ENCODE data around the gene ITGA3. TPM values are rescaled to one million over a fixed set of nuclear protein-coding genes. Genes with fewer than 3 reads are reported as not detected.

The ITGA3 gene
- total and polyA plus RNA-seq, 2 experiments from 2014 or later = 28.5 to 32.8 TPM

DNA sequence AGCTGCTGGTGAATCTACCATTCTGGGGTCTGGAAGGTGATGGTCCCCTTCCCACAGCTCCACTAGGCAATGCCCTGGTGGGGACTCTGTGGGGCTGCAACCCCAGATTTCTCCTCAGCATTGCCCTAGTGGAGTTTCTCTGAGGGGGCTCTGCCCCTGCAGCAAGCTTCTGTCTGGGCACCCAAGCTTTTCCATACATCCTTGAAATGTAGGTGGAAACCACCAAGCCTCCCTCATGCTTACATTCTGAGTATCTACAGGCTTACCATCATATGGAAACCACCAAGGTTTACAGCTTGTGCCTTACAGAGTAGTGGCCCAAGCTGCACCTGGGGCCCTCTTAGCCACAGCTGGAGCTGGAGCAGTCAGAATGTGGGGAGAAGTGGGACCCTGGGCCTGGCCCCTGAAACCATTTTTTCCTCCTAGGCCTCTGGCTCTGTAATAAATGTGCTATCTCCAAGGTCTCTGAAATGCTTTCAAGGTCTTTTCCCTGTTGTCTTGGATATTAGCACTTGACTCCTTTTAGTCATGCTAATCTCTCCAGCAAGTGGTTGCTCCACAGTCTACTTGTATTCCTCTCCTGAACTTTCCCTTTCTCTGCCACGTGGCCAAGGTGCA lies 41.3 kb upstream of the ITGA3 start:
- no peak overlapping the region for H2AFZ ChIP-seq
- H3K79me2 ChIP-seq = no peaks in the 10 kb centered on the region
- no peaks in the 10 kb centered on the region for H3K27me3 ChIP-seq
- TF ChIP-seq, protein P1, sequence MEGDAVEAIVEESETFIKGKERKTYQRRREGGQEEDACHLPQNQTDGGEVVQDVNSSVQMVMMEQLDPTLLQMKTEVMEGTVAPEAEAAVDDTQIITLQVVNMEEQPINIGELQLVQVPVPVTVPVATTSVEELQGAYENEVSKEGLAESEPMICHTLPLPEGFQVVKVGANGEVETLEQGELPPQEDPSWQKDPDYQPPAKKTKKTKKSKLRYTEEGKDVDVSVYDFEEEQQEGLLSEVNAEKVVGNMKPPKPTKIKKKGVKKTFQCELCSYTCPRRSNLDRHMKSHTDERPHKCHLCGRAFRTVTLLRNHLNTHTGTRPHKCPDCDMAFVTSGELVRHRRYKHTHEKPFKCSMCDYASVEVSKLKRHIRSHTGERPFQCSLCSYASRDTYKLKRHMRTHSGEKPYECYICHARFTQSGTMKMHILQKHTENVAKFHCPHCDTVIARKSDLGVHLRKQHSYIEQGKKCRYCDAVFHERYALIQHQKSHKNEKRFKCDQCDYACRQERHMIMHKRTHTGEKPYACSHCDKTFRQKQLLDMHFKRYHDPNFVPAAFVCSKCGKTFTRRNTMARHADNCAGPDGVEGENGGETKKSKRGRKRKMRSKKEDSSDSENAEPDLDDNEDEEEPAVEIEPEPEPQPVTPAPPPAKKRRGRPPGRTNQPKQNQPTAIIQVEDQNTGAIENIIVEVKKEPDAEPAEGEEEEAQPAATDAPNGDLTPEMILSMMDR (IDR thresholded peaks at IDR 0.05; ENCODE audit: poor library complexity) = no peak
- TF ChIP-seq EZH2 (IDR thresholded peaks at IDR 0.05; ENCODE audit: borderline replicate concordance) = no peak
- TF ChIP-seq EZH2phosphoT487 (IDR thresholded peaks at IDR 0.05; ENCODE audit: low read depth, severe bottlenecking, unreplicated experiment) = no peak
- H3K4me3 ChIP-seq = no peak overlapping the region
- H3K9me3 ChIP-seq (ENCODE audit: low read depth) = no peaks in the 10 kb centered on the region
- WGBS (ENCODE audit: low lambda C conversion rate, missing lambda C conversion rate) = 38% methylated on average over 1 of the region's 1 CpG
- no peak overlapping the region for H3K27ac ChIP-seq
- H4K20me1 ChIP-seq (ENCODE audit: insufficient read depth, poor library complexity, severe bottlenecking) = no peaks in the 10 kb centered on the region
- no peaks in the 10 kb centered on the region for H3K36me3 ChIP-seq (replicated peaks; ENCODE audit: insufficient read depth, low read depth)
- no peak overlapping the region for H3K4me2 ChIP-seq
- H3K4me1 ChIP-seq (ENCODE audit: insufficient read depth) = no peaks in the 10 kb centered on the region
- no peak for DNase-seq (ENCODE audit: low spot score)
- no peaks in the 10 kb centered on the region for H3K9me2 ChIP-seq (replicated peaks; ENCODE audit: insufficient read depth)

DNA sequence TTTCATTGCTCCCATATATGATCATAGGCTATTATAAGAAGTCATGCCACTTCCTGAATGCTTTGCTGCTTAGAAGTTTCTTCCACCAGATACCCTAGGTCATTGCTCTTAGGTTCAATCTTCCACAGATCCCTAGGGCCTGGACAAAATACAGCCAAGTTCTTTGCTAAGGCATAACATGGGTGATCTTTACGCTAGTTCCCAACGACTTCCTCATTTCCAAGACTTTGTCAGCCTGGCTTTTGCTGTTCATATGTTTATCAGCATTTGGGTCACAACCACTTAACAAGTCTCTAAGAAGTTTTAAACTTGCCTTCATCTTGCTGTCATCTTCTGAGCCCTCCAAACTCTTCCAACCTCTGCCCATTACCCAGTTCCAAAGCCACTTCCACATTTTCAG lies 40.8 kb upstream of the ITGA3 start:
- WGBS (ENCODE audit: low lambda C conversion rate, missing lambda C conversion rate) = 90% methylated on average over 2 of the region's 2 CpGs

DNA sequence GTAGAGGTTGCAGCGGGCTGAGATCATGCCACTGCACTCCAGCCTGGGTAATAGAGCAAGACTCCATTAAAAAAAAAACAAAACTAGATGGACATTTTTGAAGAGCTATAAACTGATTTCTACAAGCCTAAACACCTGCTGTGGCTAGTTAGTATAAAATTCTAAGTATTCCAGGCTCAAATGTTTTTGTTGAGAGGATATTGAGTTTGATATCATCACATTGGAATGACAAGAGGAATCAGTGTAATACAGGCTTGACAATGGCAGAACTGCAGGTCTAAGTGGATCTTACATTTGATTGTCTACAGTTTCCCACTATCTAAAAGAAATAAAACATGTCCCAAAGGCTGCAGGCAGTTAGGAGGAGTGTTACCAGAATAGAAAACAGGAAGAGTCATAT lies 37.0 kb upstream of the ITGA3 start:
- DNase-seq (ENCODE audit: low spot score) = no peak
- no peaks in the 10 kb centered on the region for H3K27me3 ChIP-seq

More for the DNA sequence above, 40.8 kb upstream of the ITGA3 start:
- Histone ChIP-seq H3K36me3 (replicated peaks; ENCODE audit: insufficient read depth, low read depth) (no peaks in the 10 kb centered on the region), H3K79me2 (no peaks in the 10 kb centered on the region), H3K27ac (no peak overlapping the region), H2AFZ (no peak overlapping the region), H4K20me1 (ENCODE audit: insufficient read depth, poor library complexity, severe bottlenecking) (no peaks in the 10 kb centered on the region), H3K4me3 (no peak overlapping the region), H3K9me2 (replicated peaks; ENCODE audit: insufficient read depth) (no peaks in the 10 kb centered on the region), H3K4me1 (ENCODE audit: insufficient read depth) (no peaks in the 10 kb centered on the region), H3K27me3 (no peaks in the 10 kb centered on the region), H3K4me2 (no peak overlapping the region), H3K9me3 (ENCODE audit: low read depth) (no peaks in the 10 kb centered on the region)
- TF ChIP-seq EZH2phosphoT487 (IDR thresholded peaks at IDR 0.05; ENCODE audit: low read depth, severe bottlenecking, unreplicated experiment) = no peak
- TF ChIP-seq, protein P1 (IDR thresholded peaks at IDR 0.05; ENCODE audit: poor library complexity) = no peak
- TF ChIP-seq EZH2 (IDR thresholded peaks at IDR 0.05; ENCODE audit: borderline replicate concordance) = no peak
- DNase-seq (ENCODE audit: low spot score) = no peak

More for the DNA sequence above, 37.0 kb upstream of the ITGA3 start:
- Histone ChIP-seq H3K27ac (no peak overlapping the region), H3K4me1 (ENCODE audit: insufficient read depth) (no peaks in the 10 kb centered on the region), H3K4me2 (no peak overlapping the region), H3K79me2 (no peaks in the 10 kb centered on the region), H3K9me2 (replicated peaks; ENCODE audit: insufficient read depth) (no peaks in the 10 kb centered on the region), H3K36me3 (replicated peaks; ENCODE audit: insufficient read depth, low read depth) (no peaks in the 10 kb centered on the region), H3K4me3 (no peak overlapping the region), H4K20me1 (ENCODE audit: insufficient read depth, poor library complexity, severe bottlenecking) (no peaks in the 10 kb centered on the region), H2AFZ (no peak overlapping the region), H3K9me3 (ENCODE audit: low read depth) (no peaks in the 10 kb centered on the region)
- WGBS (ENCODE audit: low lambda C conversion rate, missing lambda C conversion rate) = 94% methylated on average over 1 of the region's 1 CpG
- no peak for TF ChIP-seq EZH2phosphoT487 (IDR thresholded peaks at IDR 0.05; ENCODE audit: low read depth, severe bottlenecking, unreplicated experiment)
- no peak for TF ChIP-seq EZH2 (IDR thresholded peaks at IDR 0.05; ENCODE audit: borderline replicate concordance)
- TF ChIP-seq, protein P1 (IDR thresholded peaks at IDR 0.05; ENCODE audit: poor library complexity) = no peak

Data from hepatocyte (in vitro differentiated cells).